A673 (cell line): ENCODE measurements around the gene PIK3IP1.

Experiments
- EZH2 ChIP-seq: fragments of 200-600 bp; sonication (generic); IDR thresholded peaks from 2 replicates; pipeline ENCODE4 v1.6.1; 2017; ENCODE audit warnings: borderline replicate concordance, low read depth, mild to moderate bottlenecking, mixed read lengths, antibody characterized with exemption, low read length; ENCODE audit not compliant: poor library complexity, severe bottlenecking
- TF ChIP-seq, protein P1 (sequence below): fragments of 300-800, 200-600 bp; sonication (generic); conservative IDR thresholded peaks from 2 replicates; pipeline ENCODE4 v1.5.1; 2017; ENCODE audit warnings: low read depth, mild to moderate bottlenecking, antibody characterized with exemption, low read length, moderate library complexity, mixed read lengths

DNA sequence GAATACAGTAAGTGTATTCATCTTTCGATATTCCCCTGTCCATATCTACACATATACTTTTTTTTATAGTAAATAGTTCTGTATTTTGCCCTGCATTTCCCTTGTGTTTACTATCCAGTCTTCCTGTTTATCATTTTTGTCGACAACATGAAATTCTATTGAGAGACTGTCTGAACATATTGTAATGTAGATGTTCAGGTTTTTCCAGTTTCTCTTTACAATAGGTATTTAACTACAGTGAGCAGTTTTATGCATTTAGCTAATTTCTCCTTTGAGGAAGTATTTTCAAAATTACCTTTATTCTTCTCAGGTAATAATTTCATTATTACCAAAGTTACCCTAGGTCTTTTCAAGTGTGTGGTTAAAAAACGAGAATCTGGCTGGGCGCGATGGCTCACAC lies 16.7 kb downstream of the PIK3IP1 start:
- no peak for TF ChIP-seq EZH2
- TF ChIP-seq, protein P1, sequence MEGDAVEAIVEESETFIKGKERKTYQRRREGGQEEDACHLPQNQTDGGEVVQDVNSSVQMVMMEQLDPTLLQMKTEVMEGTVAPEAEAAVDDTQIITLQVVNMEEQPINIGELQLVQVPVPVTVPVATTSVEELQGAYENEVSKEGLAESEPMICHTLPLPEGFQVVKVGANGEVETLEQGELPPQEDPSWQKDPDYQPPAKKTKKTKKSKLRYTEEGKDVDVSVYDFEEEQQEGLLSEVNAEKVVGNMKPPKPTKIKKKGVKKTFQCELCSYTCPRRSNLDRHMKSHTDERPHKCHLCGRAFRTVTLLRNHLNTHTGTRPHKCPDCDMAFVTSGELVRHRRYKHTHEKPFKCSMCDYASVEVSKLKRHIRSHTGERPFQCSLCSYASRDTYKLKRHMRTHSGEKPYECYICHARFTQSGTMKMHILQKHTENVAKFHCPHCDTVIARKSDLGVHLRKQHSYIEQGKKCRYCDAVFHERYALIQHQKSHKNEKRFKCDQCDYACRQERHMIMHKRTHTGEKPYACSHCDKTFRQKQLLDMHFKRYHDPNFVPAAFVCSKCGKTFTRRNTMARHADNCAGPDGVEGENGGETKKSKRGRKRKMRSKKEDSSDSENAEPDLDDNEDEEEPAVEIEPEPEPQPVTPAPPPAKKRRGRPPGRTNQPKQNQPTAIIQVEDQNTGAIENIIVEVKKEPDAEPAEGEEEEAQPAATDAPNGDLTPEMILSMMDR = no peak
